Stimulated activated CD4-positive, alpha-beta T cell treated with anti-CD3 and anti-CD28 coated beads, Interleukin-2, amount 100 ng/mL, for 24 hours (primary cell): ENCODE data around the gene LAMP1.
"Not testable (repeated sequence)": the region's sequence is repeated elsewhere in the genome, so short reads cannot be mapped to it uniquely, and the experiment has no call there.

Experiments
- DNase-seq, 2 donors: peaks; one replicate each; pipeline ENCODE4 v3.0.0-alpha.2; 2020

The LAMP1 gene, protein sequence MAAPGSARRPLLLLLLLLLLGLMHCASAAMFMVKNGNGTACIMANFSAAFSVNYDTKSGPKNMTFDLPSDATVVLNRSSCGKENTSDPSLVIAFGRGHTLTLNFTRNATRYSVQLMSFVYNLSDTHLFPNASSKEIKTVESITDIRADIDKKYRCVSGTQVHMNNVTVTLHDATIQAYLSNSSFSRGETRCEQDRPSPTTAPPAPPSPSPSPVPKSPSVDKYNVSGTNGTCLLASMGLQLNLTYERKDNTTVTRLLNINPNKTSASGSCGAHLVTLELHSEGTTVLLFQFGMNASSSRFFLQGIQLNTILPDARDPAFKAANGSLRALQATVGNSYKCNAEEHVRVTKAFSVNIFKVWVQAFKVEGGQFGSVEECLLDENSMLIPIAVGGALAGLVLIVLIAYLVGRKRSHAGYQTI

GRCh38 chr13:113296823-113297369, at the start of gene LAMP1:
Gene LAMP1 (plus strand): TSS chr13:113297239. CDS start chr13:113297435, 196 bp downstream.
- DNase-seq: peak; percentile 100

- no peak for DNase-seq
Observed at GRCh38 chr13:113252516-113253095, 44.4 kb upstream of the LAMP1 start.

GRCh38 chr13:113257908-113258307, 39.1 kb upstream of the LAMP1 start:
- DNase-seq: not testable (repeated sequence)

DNA sequence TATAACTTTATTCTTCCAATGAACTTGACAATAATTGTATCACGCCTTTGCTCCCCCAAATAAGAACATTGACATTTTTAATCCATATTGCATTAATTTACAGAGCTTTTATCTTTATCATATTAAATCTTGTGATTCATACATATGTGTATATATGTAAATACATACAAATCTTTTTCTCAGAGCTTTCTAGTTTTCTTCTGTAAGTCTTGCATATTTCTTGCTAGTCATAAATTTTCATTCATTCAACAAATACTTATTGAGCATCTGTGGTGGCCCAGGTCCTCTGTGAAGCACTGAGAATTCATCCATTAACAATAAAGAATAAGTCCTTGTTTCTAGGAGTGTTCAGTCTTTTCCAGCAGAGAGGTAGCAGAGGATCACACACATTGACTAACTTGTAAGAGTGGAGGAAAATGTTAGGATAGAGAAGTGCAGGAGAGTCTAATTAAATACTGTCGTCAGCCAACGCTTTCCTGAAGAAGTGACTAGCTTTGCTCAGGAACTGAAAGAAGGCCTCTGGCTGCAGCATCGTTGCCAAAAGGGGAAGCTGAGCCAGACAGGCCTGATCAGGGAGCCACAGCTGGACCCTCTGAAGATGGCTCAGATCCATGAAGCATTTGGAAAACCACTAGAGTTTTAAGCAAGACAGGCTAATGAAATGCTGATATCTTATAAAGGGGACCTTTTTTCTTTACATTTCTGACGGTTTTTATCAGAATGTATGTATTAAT, 38.6 kb upstream of the LAMP1 start:
- DNase-seq: no peak

DNA sequence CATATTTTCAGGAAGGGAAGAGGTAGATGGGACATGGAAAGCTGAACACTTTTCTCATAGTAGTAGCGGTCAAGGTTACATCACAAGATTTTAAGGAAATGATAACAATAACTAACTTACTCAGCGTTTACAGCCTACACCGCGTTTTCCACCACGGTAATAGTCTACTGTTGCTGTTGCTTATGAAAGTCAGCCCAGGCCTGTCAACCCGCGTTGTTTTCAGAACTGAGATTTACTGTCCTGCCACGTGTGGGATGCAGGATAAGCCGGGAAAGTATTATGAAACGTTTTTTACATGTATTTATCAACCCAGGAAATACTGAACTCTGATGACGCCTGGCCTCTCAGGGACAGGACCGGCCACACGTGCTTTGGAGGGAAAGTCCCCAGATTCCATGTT, 36.0 kb upstream of the LAMP1 start:
- no peak for DNase-seq

GRCh38 chr13:113263016-113263415, 34.0 kb upstream of the LAMP1 start:
- not testable (repeated sequence) for DNase-seq

- DNase-seq: no peak
Observed at GRCh38 chr13:113267642-113268405, 29.2 kb upstream of the LAMP1 start.

DNA sequence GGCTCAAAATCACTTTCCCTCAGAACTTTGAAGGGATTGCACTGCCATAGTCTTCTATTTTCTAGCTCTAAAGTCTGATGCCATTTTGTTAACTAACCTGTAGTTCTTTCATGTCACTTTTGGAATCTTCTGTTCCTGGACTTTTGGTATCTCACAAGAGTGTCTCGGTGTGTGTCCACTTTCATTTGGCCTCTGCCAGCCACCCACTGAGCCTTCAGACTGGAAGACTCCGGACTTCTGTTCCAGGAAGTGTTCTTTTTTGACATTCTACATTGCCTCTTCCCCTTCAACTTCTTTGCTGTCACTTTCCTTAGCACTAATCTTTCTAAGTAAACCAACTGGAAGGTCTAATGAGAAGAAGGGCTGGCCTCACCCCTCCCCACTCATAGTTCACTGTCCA, 25.0 kb upstream of the LAMP1 start:
- DNase-seq: no peak

- DNase-seq: no peak
Observed at GRCh38 chr13:113272701-113273181, 24.3 kb upstream of the LAMP1 start.

- DNase-seq: no peak
Observed at GRCh38 chr13:113273321-113273720, 23.7 kb upstream of the LAMP1 start.

DNA sequence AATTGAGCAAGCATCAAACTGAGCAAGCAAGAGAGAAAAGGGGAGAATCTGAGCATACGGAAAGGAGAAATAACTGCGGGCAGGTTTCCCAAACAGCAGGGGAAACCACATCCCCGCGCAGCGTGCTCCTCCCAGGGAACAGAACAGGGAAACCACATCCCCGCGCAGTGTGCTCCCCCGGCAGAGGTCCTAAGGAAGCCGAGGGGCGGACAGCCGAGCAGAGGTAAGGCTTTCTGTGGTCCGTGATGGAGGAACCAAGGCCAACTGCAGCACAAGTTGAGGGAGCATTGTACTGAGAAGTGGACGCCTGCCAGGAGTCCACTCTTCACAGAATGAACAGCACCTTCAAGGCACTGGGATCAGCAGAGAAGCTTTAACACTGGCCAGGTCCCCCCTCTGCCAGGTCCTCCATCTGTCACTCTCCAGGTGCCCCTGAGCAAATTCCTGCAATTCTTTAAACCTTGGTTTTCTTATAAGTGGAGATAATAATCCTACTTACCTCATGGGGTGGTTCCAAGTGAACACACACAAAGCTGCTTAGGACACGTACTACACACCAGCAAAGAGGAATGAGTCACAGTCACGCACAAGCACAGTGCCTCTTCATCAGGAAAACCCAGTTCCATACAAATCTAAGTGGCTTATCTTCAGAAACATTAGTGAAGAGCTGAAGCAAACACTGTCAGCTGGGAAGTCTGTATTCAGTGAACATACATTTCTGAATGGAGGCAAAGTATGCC, 23.0 kb upstream of the LAMP1 start:
- DNase-seq: no peak

GRCh38 chr13:113274721-113275120, 22.3 kb upstream of the LAMP1 start:
- no peak for DNase-seq

DNA sequence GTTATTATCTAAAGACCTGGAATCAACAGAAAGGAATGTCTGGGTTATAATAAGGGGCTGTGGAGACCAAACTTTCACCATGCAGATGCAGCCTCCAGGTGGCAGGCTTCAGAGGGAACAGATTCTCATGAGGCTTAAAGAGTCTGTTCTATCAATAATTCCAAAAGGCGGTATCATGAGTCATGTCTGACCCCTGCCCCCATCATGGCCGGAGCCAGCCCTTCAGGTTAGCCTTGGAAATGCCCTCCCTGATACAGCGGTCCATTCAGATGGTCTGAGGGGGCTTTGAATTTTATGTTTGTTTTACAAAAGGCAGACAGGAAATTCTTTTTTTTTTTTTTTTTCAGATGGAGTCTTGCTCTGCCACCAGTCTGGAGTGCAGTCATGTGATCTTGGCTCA, 21.7 kb upstream of the LAMP1 start:
- peak; percentile 27 to 38 for DNase-seq

DNA sequence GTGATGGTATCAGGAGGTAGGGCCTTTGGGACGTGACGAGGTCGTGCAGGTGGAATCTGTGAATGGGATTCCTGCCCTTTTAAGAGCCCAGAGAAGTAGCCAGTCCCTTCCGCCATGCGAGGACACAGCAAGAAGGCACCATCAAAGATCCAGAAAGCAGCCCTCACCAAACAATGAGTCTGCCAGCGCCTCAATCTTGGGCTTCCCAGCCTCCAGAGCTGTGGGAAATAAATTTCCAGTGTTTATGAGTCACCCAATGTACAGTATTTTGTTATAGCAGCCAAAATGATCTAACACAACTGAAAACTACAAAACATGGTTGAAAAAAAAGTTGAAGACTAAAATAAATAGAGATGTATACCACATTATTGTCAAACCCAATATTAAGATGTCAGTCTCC, 16.9 kb upstream of the LAMP1 start:
- DNase-seq: no peak

DNA sequence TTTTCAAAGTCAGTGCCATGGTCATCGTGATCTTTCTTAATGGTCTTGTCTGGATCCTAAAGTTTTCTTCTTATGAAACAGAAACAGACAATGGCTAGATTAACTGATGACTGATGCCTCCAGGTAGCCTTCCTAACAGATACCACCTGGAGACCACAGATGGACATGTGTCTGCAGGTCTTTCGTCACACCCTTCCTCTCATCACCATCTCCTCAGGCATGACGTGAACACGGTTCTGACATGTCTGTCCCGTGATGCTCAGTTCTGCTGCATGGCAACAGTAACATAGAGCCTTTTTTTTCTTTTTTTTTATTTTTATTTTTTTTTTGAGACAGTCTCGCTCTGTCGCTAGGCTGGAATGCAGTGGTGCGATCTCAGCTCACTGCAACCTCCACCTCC, 13.1 kb upstream of the LAMP1 start:
- DNase-seq: no peak

GRCh38 chr13:113288880-113289279, 8.2 kb upstream of the LAMP1 start:
- DNase-seq: no peak

GRCh38 chr13:113291129-113291528, 5.9 kb upstream of the LAMP1 start:
- DNase-seq: no peak

- DNase-seq: peak; percentile 30 to 46
Observed at GRCh38 chr13:113292021-113292862, 4.8 kb upstream of the LAMP1 start.

DNA sequence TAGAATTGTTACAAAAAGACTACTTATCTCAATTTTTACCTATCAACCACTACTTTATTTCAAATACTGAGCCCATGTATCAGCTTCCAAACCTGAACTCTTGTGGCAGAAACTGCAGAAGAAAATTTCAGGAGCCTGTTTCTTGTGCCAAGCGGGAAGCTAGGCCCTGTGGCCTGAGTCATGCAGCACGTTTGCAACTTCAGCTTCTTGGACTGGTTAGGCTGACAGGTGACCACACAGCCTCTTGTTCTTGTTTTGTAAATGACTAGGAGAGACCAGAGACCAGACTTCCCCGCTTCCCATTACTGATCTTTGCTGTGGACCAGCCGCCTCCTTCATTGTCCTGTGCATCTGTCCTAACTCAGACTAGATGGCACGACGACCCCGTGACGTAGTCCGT, 3.4 kb upstream of the LAMP1 start:
- DNase-seq: no peak

DNA sequence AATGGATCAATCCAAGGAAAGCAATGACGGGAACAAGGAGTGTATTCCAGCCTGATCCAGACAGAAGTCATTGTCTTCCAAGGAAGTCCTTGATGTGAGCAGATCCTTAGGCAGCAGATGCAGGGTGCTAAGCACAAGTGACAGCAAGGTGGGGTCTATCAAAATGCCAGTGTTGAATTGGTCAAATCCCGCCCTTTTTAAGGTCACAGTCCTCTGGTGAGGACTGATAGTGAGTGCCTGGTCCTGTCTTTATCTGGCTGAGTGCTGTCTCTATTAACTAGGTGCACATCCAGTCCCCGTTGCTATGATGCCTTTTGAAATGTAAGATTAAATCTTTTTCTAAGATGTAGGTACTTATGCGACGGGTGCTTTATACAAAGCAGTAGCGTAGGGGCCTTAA, 1.3 kb upstream of the LAMP1 start:
- DNase-seq: no peak
